Stimulated activated CD8-positive, alpha-beta memory T cell treated with anti-CD3 and anti-CD28 coated beads, Interleukin-12 subunit alpha, Interleukin-12 subunit beta, amount 100 ng/mL, for 4 hours (primary cell): ENCODE measurements around the gene ADISSP.
A peak's percentile ranks its signal among the peaks of the same experiment; 100 is the strongest.
"Not testable (repeated sequence)": the region's sequence is repeated elsewhere in the genome, so short reads cannot be mapped to it uniquely, and the experiment has no call there.

Experiments
- DNase-seq: peaks from one replicate; pipeline ENCODE4 v3.0.0-alpha.2; 2020; ENCODE audit warnings: low read depth

Gene ADISSP

DNA sequence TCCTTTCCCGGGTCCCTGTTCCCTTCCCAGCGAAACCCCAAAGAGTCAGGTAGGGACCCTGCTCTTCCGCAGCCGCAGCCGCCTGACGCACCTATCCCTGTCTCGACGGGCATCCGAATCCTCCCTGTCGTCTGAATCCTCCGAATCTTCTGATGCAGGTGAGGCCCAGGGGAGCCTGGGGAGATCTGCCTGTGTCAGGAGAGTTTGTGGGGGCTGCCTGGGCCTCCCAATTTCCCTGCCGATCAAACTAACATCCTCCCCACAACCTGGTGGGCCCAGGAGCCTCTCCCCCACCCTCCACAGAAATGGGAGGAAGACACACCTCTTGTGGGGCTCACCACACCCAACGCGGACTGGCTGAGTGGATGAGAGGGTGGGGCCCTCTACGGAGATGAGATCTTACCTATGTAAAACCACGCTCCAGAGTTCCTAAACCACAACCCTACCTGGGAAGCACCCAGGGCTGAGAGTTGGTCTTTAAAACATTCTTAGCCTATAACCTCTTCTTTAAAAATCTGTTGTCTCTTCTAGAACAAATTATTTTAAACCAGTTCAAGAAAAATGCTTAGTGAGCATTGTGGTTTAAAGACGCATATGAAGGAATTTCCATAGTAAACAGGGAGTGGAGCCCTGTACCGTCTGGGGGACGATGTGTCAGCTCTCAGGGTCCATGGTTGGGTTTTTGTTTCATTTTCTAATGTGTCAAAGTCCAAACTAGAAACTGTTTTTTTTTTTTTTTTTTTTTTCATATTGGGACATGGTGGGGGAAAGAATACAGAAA lies 30.2 kb upstream of the ADISSP start:
- no peak for DNase-seq

DNA sequence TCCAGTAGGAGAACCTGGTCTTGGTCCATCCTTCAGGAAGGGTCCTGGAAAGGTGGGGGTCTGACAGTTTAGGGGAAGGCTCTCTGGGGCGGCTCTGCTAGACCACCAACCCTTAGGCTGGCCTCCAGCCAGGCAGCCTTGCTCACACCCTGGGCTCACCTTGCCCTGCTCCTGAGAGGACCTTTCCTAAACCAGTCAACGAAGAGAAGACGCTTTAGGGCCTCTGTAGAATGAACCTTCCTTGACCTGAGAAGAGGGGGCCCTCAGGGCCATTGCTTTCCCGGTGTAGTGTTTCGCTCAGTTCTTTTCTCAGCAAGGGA lies 29.6 kb upstream of the ADISSP start:
- DNase-seq: no peak

DNA sequence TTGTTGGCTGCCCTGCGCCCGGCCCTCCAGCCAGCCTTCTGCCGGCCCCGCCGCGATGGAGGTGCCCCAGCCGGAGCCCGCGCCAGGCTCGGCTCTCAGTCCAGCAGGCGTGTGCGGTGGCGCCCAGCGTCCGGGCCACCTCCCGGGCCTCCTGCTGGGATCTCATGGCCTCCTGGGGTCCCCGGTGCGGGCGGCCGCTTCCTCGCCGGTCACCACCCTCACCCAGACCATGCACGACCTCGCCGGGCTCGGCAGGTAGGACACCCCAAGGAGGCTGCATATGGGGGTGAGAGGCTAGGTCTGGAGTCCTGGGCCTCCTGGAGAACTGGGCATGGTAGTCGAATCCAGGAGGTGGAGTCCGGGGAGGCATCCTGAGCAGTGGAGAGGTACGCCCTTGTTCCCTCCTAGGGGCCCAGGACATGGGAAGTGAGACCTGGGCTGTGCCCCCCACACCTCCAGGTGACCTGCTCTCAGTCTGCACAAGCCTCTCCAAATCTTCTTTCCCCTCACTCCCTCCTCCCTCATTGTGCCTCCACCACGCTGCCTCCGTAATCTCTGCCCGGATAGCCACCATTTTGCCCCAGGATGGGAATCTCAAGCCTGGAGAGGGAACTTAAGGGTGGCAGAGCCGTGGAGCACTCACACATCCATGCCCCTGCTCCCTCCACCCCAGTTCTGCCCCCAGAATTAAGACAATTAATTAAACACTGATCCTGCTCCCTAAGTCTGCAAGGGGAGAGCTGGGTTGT lies 29.1 kb upstream of the ADISSP start:
- DNase-seq: no peak

DNA sequence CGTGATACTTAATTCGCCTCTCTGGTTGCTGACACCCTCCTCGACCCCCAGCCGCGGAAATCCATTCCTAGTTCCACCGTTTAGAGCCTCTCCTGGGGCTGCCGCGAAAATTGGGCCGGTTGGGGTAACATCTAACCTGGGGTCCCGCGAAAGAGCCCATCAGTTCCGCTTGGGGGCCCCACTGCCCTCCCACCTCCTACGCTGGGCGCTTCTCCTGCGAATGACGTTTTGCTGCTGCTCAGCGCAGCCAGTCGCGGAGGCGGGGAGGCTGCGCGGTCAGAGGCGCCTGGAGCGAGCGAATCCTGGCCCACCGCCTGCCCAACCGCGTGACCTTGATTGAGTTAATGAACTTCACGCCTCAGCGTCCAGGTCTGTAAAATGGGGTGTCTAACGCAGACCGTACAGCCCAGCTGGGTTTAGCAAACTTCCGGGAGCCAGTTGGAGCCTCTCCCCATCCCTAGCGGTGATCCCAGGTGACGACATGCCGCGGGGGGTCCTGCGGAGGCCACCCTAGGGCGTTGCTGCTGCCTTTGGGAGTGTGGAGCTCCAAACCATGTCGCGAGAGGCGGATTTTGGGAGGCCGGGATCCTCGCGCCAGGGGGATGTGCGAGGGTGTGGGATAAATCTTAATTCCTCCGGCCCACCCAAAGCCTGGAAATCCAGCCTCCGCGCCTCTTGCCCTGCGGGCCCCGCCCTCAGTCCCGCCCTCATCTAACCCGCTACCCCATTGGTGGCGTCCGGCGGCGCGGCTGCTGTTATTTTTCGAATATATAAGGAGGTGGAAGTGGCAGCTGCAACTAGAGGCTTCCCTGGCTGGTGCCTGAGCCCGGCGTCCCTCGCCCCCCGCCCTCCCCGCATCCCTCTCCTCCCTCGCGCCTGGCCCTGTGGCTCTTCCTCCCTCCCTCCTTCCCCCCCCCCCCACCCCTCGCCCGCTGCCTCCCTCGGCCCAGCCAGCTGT lies 28.2 kb upstream of the ADISSP start, which contains the start of gene CDC25B:
CDC25B (plus strand) TSS at position 800 of the 958 bp plus-strand sequence. CDS start 222 bp downstream, outside the sequence.
- DNase-seq: peak; percentile 82

DNA sequence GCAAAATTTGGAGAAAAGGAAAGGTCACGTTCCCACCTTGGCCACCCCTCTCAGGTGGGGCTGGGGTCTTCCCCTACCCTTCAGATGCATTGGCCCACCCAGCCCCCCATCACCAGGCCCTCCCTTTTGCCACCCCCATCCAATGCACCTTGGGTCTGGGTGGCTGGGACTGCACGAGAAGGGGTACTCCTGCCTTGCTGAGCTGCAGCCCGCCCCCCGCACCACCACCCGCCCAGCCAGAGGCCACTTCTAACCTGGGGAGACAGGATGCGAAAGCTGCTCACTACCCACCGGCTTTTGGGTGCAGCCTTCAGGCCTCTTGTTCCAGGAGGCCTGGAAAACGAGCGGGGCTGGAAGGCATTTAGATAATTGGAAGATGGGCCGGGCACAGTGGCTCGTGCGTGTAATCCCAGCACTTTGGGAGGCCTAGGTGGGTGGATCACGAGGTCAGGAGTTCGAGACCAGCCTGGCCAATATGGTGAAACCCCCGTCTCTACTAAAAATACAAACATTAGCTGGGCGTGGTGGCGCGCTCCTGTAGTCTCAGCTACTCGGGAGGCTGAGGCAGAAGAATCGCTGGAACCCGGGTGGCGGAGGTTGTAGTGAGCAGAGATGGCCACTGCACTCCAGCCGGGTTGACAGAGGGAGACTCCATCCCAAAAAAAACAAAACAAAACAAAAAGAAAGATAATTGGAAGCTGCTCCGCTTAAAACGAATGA lies 27.3 kb upstream of the ADISSP start:
- DNase-seq: no peak

DNA sequence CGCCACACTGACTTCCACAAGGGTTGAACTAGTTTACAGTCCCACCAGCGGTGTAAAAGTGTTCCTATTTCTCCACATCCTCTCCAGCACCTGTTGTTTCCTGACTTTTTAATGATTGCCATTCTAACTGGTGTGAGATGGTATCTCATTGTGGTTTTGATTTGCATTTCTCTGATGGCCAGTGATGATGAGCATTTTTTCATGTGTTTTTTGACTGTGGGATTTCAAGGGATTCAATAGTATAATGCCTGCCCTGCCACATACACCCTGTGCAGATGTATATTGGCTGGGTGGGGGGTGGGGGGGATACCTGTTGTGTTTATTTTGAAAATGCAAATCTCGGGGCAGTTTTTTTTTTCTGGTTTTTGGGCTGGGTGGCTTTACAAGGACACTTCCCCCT lies 26.6 kb upstream of the ADISSP start:
- not testable (repeated sequence) for DNase-seq

DNA sequence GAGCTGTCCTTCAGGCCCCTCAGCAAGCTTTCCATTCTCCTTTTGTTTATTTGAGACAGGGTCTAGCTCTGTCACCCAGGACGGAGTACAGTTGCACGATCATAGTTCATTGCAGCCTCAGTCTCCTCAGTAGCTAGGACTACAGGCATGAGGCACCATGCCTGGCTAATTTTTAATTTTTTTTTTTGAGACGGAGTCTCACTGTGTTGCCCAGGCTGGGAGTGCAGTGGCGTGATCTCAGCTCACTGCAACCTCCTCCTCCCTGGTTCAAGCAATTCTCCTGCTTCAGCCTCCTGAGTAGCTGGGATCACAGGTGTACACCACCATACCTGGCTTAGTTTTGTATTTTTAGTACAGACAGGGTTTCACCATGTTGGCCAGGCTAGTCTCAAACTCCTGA lies 21.6 kb upstream of the ADISSP start:
- DNase-seq: not testable (repeated sequence)

DNA sequence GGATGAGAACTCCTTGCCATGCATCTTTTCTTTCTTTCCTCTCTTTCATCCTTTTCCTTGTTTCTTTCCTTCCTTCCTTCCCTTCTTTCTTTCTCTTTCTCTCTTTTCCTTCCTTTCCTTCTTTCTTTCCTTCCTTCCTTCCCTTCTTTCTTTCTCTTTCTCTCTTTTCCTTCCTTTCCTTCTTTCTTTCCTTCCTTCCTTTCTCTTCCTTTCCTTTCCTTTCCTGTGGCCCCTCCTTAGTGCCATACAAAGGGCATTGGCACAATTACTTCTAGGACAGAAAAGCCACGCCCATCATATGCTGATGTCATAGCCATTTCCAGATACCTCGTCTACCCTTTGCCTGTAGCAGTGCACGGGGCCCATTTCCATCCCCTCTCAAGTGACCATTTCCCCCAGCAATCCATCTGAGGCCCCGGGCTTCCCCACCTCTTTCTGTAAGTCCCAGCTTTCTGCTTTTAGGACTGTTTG lies 21.2 kb upstream of the ADISSP start:
- no peak for DNase-seq

DNA sequence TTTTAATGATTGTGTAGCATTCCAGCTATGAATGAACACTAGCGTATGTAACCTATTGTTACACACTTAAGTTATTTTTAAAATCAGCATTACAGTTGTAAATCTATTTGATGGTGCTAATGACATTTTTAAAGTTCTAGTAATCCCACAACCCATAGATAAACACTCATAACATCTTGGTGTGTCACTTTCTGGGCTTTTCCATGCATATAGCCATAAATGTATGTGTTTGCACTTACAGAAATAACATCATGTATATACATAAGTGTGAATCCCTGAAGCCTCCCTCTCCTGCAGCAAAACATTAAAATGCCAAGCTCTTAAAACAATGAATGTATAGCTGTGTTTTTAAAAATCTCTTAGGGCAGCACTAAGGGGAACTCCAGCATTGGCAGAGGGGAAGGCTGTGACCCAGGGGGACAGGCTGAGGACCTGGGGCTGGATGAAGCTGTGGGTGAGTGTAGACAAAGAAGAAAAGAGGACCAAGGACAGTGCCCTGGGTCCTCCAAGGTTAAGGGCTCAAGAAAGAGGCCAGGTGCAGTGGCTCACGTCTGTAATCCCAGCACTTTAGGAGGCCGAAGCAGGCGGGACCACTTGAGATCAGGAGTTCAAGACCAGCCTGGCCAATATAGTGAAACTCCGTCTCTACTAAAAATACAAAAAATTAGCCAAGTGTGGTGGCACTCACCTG lies 19.9 kb upstream of the ADISSP start:
- no peak for DNase-seq

DNA sequence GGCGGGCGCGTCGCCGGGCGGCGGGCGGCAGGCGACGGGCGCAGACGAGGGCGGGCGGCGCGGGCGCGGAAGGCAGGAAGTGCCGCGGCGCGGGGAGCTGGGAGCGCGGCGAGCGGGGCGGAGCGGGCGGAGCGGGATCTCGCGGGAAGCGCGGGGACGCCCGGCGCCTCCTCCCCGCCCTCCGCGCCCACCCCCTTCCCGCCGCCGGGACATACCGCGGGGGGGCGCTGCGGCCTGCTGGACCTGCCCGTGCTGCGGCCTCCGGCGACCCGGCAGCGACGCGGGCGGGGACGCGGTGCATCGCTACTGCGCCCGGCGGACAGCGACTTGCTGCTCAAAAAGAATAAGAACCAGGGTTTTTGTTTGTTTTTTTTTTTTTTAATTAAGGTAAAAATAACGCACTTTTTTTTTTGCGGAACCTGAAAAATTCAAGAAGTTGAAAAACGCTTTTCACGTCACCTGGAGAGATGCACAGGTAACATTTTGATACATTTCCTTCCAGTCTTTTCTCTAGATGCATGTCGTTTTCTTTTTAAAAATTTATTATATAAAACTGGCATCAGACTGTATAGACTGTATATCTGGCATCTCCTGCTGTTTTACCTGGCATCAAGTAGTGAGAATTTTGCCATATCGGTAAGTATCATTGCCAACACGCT lies 19.2 kb upstream of the ADISSP start, which contains the start of gene CENPB:
CENPB (minus strand) TSS at position 76 of the 659 bp plus-strand sequence. CDS start 257 bp downstream, outside the sequence.
- peak; percentile 87 for DNase-seq

DNA sequence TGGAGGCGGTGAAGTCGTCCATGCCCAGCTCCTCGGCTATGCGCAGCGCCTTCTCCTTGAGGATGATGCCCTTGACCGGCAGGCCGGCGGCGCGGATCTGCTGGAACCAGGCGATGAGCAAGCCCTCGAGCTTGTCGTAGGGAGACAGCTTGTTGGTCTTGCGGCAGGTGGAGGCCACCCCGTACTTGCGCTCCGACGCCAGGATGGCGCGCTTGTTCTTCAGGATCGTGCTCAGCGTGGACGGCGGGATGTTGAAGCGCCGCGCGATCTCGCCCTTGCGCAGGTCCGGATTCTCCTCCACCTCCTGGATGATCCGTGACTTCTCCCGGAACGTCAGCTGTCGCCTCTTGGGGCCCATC lies 18.6 kb upstream of the ADISSP start:
- DNase-seq: no peak

DNA sequence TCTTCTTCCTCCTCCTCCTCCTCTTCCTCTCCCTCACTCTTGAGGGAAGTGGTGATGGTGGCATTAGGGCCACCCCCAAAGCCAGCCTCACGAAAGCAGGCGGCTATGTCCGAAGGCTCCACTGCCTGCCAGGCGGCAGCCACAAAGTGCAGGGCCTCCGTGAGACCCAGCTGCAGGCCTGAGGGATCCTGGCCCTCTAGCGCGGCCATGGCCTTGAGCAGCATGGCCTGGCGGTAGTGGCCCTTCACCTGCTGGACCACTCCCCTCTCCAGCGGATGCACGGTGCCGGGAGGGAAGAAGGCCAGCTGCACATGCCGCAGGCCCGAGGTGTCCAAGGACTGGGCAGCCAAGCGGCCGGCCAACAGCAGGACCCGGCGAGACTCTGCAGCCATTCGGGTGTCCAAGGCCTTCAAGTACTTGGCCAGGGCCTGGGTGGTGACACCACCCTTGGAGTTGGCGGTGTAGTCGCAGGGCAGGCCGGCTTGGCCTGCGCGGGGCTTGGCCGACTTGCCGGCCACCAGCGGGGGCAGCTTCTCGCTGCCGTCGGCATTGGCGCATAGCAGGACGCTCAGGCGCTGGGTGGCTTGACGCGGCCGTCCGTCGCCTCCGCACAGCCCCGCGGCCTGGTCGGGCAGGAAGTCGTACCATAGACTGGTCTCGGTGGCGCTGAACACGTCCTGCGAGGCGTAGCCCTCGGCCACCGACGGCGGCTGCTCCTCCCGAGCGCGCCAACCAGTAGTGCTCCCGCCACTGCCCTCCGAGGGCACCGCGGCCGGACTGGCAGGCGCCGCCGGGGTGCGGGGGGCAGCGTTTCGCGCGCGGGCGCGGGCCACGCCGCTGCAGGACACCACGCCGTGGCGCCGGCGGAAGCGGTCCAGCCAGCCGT lies 17.9 kb upstream of the ADISSP start:
- DNase-seq: no peak

DNA sequence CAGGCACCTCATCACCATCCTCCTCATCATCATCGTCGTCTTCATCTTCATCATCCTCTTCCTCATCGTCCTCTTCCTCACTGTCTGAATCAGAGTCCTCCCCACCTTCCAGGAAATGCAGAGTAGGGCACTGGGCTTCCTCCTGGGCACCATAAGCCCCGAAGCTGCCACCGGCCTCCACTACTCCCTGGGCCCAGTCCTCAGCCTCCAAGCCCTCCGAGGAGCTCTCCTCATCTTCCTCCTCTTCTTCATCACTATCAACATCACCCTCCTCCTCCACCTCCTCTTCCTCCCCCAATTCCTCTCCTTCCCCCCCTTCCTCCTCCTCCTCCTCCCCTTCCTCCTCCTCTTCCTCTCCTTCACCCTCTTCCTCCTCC lies 17.3 kb upstream of the ADISSP start:
- no peak for DNase-seq

DNA sequence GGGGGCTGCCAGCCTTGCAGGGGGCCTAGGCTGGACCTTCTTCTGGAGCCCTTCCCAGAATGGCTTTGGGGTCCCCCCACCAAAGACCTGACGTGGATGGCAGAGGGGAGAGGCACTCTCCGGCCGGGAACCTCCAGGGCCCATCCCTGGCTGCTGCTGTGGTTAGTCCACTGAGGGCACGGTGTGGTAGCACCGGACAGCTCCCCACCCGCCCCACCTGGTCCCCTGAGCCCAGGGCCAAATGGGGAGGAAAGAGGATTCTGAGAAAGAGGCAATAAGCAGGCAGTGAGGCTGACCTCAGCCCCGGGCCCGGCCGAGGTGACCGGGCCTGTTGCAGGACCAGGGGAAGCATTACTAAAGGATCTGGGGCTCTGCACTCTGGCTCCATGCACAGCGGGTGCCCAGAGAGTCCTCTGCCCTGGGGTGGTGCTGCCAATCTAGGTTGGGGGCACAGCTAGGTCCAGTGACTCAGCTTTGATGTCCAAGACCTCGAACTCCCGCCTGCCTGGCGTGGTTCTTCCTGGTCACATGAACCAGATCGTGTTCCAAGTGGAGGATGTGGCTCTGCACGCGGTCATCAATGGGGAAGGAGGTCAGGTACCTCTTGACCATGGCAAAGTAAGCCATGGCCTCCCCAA lies 16.8 kb upstream of the ADISSP start:
- no peak for DNase-seq

DNA sequence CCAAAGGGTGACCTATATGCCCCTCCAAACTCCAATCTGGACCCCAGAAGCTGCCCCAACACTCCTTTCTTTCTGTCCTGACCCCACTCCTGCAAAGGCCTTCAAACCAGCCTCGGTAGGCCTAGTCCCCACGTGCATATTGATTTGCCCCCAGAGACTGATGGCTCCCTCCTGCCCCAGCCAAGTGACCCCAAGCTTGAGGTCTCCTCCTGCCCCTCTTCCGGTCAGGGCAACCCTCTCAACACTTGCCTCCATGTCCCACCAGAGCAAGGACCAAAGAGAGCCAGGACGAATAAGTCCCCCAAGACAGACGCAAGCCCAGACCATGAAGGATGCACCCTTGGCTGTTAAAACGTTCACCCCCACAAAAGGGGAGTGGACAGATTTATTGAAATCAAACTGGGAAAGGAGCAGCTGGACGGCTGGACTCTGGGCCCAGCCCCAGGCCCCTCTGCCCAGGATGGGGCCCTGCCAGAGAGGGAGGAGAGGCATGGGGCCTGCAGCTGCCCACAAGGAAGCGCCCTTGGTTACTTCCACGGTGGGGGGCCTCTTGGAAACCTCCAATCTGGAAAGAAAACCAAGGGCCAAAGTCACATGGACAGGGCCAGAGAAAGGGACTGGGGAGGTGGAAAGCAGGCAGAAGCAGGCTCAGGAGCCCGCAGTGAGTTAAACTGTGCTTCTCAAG lies 16.1 kb upstream of the ADISSP start:
- DNase-seq: no peak

DNA sequence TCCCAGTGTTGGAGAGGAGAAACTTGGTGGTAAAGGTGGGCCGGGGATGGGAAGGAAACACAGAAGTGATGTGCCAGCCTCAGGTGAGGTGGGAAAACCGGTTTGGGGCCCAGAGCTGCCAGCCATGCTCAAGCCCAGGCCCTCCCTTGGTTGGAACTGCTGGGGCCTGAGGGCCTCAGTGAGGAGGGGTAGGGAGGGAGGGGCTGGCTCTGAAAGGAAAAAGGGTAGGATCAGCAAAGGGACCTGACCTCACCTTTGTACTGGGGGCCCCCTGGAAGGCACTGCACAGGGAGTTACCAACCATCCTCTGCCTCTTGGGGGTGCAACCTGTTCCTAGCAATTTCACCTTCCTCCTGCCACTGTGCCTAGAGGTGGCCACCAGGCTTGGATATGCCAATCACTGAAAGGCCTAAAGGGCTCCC lies 15.5 kb upstream of the ADISSP start:
- no peak for DNase-seq

DNA sequence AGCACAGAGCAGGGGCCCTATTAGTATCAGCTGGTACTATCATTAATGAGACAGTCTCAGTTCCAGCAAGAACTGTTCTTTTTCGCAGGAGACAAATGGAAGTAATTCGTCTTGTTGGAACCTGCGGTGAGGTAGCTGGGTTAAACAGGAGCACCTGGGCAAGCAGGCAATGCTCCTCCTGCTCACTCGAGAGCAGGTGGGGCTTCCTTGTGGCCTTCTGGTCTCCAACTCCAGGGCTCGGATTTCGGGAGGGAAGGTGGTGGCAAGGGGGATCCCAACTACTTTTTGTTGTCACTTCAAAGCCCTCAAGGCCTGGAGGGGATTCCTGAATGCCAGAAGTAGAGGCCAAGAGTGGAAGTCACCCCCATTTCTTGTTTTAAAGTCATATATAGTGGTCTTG lies 15.0 kb upstream of the ADISSP start:
- DNase-seq: no peak
